HepG2 (cell line): ENCODE measurements around the gene ARHGAP36. TPM values are rescaled to one million over a fixed set of nuclear protein-coding genes. Genes with fewer than 3 reads are reported as not detected.

ENCODE experiments used
- ATAC-seq: fragments of 200-7000 bp; cut with Tn5 transposase; 3 replicates; pipeline ENCODE4 v1.9.1; 2020; ENCODE audit warnings: mild to moderate bottlenecking, moderate library complexity
- BruUV-seq: library from RNA; stranded (reverse); fragments of 400-500 nt; replicated peaks from 2 replicates; lab custom pipeline; 2021; lab: Mats Ljungman, UMichigan
- CTCF ChIA-PET: fragments of 300-600 bp; formaldehyde crosslinking; extraction: SDS; loops from one replicate; lab custom pipeline; 2021; ENCODE audit warnings: low total read pairs, inconsistent platforms, low intra/inter-chr PET ratio; lab: Yijun Ruan, JAX
- POLR2A ChIA-PET: fragments of 350-600 bp; sonication (Branson Sonifier 250); formaldehyde crosslinking; loops from one replicate; lab custom pipeline; 2020; ENCODE audit warnings: antibody characterized with exemption, inconsistent platforms; lab: Yijun Ruan, JAX
- DNase-seq: peaks from one replicate; pipeline ENCODE4 v3.0.0-alpha.2; 2015; ENCODE audit warnings: low spot score
- FAIRE-seq: peaks from 3 replicates; lab custom pipeline; 2011; peaks lifted over from hg19 to GRCh38; lab: Jason Lieb, UNC
- H2AFZ ChIP-seq: one replicate; pipeline ENCODE4 v1.6.1; 2011; ENCODE audit warnings: low read length, inconsistent platforms
- H3K27ac ChIP-seq: fragments of 300-600 bp; 3 replicates; pipeline ENCODE4 v1.8.0; 2011; ENCODE audit warnings: mixed run types, mild to moderate bottlenecking, mixed read lengths, low read length, inconsistent platforms; ENCODE audit not compliant: insufficient read depth; ENCODE audit errors: extremely low read length
- H3K27me3 ChIP-seq, 2 experiments: fragments of 200-600 bp in 1 of 2; 2 replicates in 1 of 2; 3 replicates in 1 of 2; pipeline versions ENCODE4 v1.6.0 to v1.8.0; 2011; ENCODE audit warnings: low read length in 2 of 2, mild to moderate bottlenecking in 2 of 2, moderate library complexity in 2 of 2, inconsistent platforms in 1 of 2; ENCODE audit not compliant: insufficient read depth in 2 of 2, control insufficient read depth in 1 of 2
- H3K36me3 ChIP-seq, 2 experiments: fragments of 200-600 bp in 1 of 2; replicated peaks in 1 of 2; 2 replicates in 1 of 2; 3 replicates in 1 of 2; pipeline versions ENCODE4 v1.5.1 to v1.8.0; 2011; ENCODE audit warnings: low read length in 2 of 2, inconsistent platforms in 1 of 2; ENCODE audit not compliant: insufficient read depth in 2 of 2, control insufficient read depth in 1 of 2
- H3K4me1 ChIP-seq: 2 replicates; pipeline ENCODE4 v1.5.1; 2012; ENCODE audit warnings: low read length, inconsistent platforms; ENCODE audit not compliant: insufficient read depth
- H3K4me2 ChIP-seq: 2 replicates; pipeline ENCODE4 v1.6.0; 2011; ENCODE audit warnings: low read depth, low read length, inconsistent platforms
- H3K4me3 ChIP-seq, 3 experiments: fragments of 200-600 bp in 1 of 3; sonication (generic), shearing (Covaris generic) in 1 of 3; replicated peaks in 1 of 3; 2 replicates each; pipeline ENCODE4 v1.5.1; 2011 to 2016; ENCODE audit warnings: low read length in 3 of 3, inconsistent platforms in 2 of 3, low read depth in 2 of 3, mild to moderate bottlenecking in 2 of 3, control low read depth in 1 of 3, mixed read lengths in 1 of 3; ENCODE audit not compliant: insufficient read depth in 1 of 3
- H3K79me2 ChIP-seq: one replicate; pipeline ENCODE4 v1.6.1; 2011; ENCODE audit warnings: low read length, inconsistent platforms; ENCODE audit not compliant: insufficient read depth
- H3K9ac ChIP-seq: 2 replicates; pipeline ENCODE4 v1.6.0; 2011; ENCODE audit warnings: mild to moderate bottlenecking, low read depth, low read length, inconsistent platforms; ENCODE audit not compliant: insufficient read depth
- H3K9me3 ChIP-seq: 2 replicates; pipeline ENCODE4 v1.5.1; 2012; ENCODE audit warnings: mild to moderate bottlenecking, low read length
- H4K20me1 ChIP-seq: 2 replicates; pipeline ENCODE4 v1.6.0; 2011; ENCODE audit warnings: inconsistent platforms, mild to moderate bottlenecking, low read length, moderate library complexity; ENCODE audit not compliant: insufficient read depth
- RBM39 ChIP-seq: fragments of 200-400 bp; formaldehyde crosslinking; IDR thresholded peaks from one replicate; pipeline ENCODE4 v1.6.1; 2018; ENCODE audit warnings: antibody characterized with exemption, mild to moderate bottlenecking, low read depth, low read length; ENCODE audit not compliant: poor library complexity, severe bottlenecking
- STAG1 ChIP-seq: sonication (generic); formaldehyde crosslinking; IDR thresholded peaks from 2 replicates; pipeline ENCODE4 v1.4.0; 2020; ENCODE audit warnings: missing genetic modification reagents
- WGBS: methylation state at CpG from one replicate; pipeline ENCODE4 v1.1.6; 2017; ENCODE audit warnings: low lambda C conversion rate; 5-methylcytosine and 5-hydroxymethylcytosine counted together
- in situ Hi-C: cut with HindIII; loops from 2 replicates; pipeline ENCODE4 v1.10.0; 2017; ENCODE audit warnings: low pct_unique_long_range_greater_than_20kb; ENCODE audit not compliant: extremely low pct_ligation_motif_present
- intact Hi-C: fragments of 100-400 bp; cut with micrococcal nuclease; formaldehyde crosslinking; loops from one replicate; pipeline ENCODE4 v1.10.0; 2022; ENCODE audit not compliant: unreplicated experiment
- polyA plus RNA-seq, 8 experiments: library from polyadenylated mRNA; depleted of rRNA in 3 of 8; stranded (reverse) in 7 of 8; unstranded in 1 of 8; fragments of >200 nt; fragmentation: Illumina TruSeq in 4 of 8; extraction: Trizol in 4 of 8; gene quantifications; 2 replicates each; pipeline versions ENCODE4 v1.2.1 to v1.2.3, GENCODE V29; 2011 to 2016; ENCODE audit warnings: low read depth in 4 of 8, missing spikeins in 1 of 8, mixed read lengths in 1 of 8; ENCODE audit not compliant: insufficient read depth in 1 of 8
- total RNA-seq, 5 experiments: library from RNA; depleted of rRNA; stranded (reverse); fragments of >200 nt; fragmentation: Illumina TruSeq; extraction: Trizol; gene quantifications; 2 replicates each; pipeline ENCODE4 v1.2.3, GENCODE V29; 2016; ENCODE audit warnings: low read depth in 1 of 5
- TF ChIP-seq, protein P1 (sequence below): sonication (generic); formaldehyde crosslinking; IDR thresholded peaks from 2 replicates; pipeline ENCODE4 v1.5.0; 2020; ENCODE audit warnings: mild to moderate bottlenecking, missing genetic modification reagents, moderate library complexity
- TF ChIP-seq, protein P2 (sequence below): sonication (generic); formaldehyde crosslinking; IDR thresholded peaks from 2 replicates; pipeline ENCODE4 v1.4.0; 2020; ENCODE audit warnings: missing genetic modification reagents
- TF ChIP-seq, protein P3 (sequence below), 2 experiments: IDR thresholded peaks; 2 replicates each; pipeline ENCODE4 v1.6.1; 2011 to 2012; ENCODE audit warnings: low read length in 2 of 2, borderline replicate concordance in 1 of 2, low read depth in 1 of 2, mild to moderate bottlenecking in 1 of 2, moderate library complexity in 1 of 2

The ARHGAP36 gene
- total and polyA plus RNA-seq, 2 of the 13 experiments (the other 11 are each of a cell fraction or from before 2014, with no cell fraction given): not detected

DNA sequence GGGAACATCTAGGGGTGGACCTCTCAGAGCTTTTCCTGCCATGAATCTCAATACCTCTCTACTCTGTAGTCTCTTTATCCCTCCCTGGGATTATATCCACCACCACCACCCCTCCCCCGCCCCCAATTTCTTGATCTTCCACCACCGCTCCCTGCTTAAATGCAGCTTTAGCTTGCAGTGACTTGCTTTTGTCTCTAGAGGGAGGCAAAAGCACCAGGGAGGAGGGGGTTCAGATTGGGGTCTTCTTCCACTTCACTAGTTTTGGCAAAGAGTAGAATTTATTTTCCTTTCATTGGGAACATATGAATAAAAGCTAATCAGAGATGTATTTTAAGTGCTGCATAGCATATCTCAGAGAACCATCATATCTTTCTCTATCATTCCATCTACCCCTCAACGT lies 5.5 kb downstream of the ARHGAP36 start:
- DNase-seq: no peak
- no peak for FAIRE-seq
- intact Hi-C loops (no loop called here), in situ Hi-C loops (loop anchor here (10.0 kb wide), 1 partner anchor 561 kb away; no protein-coding TSS in a partner anchor)
- ChIA-PET POLR2A (no interaction called here), CTCF (no interaction called here)
- Histone ChIP-seq H3K4me3 (no peak overlapping the region), H3K4me2 (no peak overlapping the region), H3K27me3 (0 out of 5 replicates have a peak, but pooled peaks cover 0 to 4% of the 10 kb centered on the region in 2 experiments), H2AFZ (no peak overlapping the region), H3K4me1 (no peaks in the 10 kb centered on the region), H3K9me3 (no peaks in the 10 kb centered on the region), H3K36me3 (no peaks in the 10 kb centered on the region), H3K27ac (no peak overlapping the region), H4K20me1 (no peaks in the 10 kb centered on the region), H3K9ac (no peak overlapping the region), H3K79me2 (no peaks in the 10 kb centered on the region)
- ATAC-seq: no peak
- BruUV-seq: no TSS peak
- 13% methylated on average over 3 of the region's 3 CpGs for whole genome bisulfite sequencing
- TF ChIP-seq RBM39 (no peak), STAG1 (CRISPR knock-in tag) (0 out of 2 replicates have a peak, but pooled peaks have one; percentile 6)
- TF ChIP-seq, protein P1, sequence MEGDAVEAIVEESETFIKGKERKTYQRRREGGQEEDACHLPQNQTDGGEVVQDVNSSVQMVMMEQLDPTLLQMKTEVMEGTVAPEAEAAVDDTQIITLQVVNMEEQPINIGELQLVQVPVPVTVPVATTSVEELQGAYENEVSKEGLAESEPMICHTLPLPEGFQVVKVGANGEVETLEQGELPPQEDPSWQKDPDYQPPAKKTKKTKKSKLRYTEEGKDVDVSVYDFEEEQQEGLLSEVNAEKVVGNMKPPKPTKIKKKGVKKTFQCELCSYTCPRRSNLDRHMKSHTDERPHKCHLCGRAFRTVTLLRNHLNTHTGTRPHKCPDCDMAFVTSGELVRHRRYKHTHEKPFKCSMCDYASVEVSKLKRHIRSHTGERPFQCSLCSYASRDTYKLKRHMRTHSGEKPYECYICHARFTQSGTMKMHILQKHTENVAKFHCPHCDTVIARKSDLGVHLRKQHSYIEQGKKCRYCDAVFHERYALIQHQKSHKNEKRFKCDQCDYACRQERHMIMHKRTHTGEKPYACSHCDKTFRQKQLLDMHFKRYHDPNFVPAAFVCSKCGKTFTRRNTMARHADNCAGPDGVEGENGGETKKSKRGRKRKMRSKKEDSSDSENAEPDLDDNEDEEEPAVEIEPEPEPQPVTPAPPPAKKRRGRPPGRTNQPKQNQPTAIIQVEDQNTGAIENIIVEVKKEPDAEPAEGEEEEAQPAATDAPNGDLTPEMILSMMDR: 0 out of 2 replicates have a peak, but pooled peaks have one; percentile 29

DNA sequence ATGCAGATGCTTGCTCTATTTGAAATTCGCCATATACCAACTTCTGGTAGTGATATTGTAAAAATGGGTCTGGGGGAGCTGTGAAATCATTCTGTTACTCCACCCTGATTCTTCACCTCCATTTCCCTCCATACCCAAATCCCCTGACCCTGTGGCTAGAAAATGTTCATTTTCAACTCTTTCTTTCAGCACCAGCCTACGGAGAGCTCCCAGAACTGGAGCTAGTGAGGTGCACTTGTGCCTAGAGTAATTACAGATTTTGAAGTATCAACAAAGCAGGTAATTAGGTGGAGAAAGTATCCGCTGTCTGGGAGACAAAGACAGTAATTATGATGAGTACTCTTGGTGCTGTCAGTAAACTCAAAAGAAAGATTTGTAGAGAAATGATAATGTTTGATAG lies 8.1 kb downstream of the ARHGAP36 start:
- DNase-seq (no peak), FAIRE-seq (no peak), ATAC-seq (no peak)
- TF ChIP-seq, protein P2, sequence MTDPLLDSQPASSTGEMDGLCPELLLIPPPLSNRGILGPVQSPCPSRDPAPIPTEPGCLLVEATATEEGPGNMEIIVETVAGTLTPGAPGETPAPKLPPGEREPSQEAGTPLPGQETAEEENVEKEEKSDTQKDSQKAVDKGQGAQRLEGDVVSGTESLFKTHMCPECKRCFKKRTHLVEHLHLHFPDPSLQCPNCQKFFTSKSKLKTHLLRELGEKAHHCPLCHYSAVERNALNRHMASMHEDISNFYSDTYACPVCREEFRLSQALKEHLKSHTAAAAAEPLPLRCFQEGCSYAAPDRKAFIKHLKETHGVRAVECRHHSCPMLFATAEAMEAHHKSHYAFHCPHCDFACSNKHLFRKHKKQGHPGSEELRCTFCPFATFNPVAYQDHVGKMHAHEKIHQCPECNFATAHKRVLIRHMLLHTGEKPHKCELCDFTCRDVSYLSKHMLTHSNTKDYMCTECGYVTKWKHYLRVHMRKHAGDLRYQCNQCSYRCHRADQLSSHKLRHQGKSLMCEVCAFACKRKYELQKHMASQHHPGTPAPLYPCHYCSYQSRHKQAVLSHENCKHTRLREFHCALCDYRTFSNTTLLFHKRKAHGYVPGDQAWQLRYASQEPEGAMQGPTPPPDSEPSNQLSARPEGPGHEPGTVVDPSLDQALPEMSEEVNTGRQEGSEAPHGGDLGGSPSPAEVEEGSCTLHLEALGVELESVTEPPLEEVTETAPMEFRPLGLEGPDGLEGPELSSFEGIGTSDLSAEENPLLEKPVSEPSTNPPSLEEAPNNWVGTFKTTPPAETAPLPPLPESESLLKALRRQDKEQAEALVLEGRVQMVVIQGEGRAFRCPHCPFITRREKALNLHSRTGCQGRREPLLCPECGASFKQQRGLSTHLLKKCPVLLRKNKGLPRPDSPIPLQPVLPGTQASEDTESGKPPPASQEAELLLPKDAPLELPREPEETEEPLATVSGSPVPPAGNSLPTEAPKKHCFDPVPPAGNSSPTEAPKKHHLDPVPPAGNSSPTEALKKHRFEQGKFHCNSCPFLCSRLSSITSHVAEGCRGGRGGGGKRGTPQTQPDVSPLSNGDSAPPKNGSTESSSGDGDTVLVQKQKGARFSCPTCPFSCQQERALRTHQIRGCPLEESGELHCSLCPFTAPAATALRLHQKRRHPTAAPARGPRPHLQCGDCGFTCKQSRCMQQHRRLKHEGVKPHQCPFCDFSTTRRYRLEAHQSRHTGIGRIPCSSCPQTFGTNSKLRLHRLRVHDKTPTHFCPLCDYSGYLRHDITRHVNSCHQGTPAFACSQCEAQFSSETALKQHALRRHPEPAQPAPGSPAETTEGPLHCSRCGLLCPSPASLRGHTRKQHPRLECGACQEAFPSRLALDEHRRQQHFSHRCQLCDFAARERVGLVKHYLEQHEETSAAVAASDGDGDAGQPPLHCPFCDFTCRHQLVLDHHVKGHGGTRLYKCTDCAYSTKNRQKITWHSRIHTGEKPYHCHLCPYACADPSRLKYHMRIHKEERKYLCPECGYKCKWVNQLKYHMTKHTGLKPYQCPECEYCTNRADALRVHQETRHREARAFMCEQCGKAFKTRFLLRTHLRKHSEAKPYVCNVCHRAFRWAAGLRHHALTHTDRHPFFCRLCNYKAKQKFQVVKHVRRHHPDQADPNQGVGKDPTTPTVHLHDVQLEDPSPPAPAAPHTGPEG: no peak
- TF ChIP-seq, protein P3, sequence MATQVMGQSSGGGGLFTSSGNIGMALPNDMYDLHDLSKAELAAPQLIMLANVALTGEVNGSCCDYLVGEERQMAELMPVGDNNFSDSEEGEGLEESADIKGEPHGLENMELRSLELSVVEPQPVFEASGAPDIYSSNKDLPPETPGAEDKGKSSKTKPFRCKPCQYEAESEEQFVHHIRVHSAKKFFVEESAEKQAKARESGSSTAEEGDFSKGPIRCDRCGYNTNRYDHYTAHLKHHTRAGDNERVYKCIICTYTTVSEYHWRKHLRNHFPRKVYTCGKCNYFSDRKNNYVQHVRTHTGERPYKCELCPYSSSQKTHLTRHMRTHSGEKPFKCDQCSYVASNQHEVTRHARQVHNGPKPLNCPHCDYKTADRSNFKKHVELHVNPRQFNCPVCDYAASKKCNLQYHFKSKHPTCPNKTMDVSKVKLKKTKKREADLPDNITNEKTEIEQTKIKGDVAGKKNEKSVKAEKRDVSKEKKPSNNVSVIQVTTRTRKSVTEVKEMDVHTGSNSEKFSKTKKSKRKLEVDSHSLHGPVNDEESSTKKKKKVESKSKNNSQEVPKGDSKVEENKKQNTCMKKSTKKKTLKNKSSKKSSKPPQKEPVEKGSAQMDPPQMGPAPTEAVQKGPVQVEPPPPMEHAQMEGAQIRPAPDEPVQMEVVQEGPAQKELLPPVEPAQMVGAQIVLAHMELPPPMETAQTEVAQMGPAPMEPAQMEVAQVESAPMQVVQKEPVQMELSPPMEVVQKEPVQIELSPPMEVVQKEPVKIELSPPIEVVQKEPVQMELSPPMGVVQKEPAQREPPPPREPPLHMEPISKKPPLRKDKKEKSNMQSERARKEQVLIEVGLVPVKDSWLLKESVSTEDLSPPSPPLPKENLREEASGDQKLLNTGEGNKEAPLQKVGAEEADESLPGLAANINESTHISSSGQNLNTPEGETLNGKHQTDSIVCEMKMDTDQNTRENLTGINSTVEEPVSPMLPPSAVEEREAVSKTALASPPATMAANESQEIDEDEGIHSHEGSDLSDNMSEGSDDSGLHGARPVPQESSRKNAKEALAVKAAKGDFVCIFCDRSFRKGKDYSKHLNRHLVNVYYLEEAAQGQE (IDR thresholded peaks at IDR 0.05; ENCODE audit: borderline replicate concordance in 1 of 2, low read depth in 1 of 2, low read length in 2 of 2): peak in 1 of 2 experiments; percentile 60; a peak in 2 of 4 replicates
- Histone ChIP-seq H3K9me3 (no peaks in the 10 kb centered on the region), H4K20me1 (no peaks in the 10 kb centered on the region), H3K27ac (no peak overlapping the region), H3K4me1 (no peaks in the 10 kb centered on the region), H3K36me3 (no peaks in the 10 kb centered on the region), H3K4me3 (no peak overlapping the region), H3K9ac (no peak overlapping the region), H3K27me3 (0 out of 5 replicates have a peak, but pooled peaks cover 0 to 4% of the 10 kb centered on the region in 2 experiments), H3K4me2 (no peak overlapping the region), H3K79me2 (no peaks in the 10 kb centered on the region), H2AFZ (no peak overlapping the region)
- WGBS: 24% methylated on average over 3 of the region's 3 CpGs
- in situ Hi-C loops (loop anchor here (10.0 kb wide), 1 partner anchor 559 kb away; no protein-coding TSS in a partner anchor), intact Hi-C loops (loop anchor here (5.0 kb wide), 1 partner anchor 301 kb away; no protein-coding TSS in a partner anchor)
- ChIA-PET POLR2A (no interaction called here), CTCF (no interaction called here)
- BruUV-seq: no TSS peak
